HL-60 (cell line): ENCODE data around the gene PDE4B.

Source experiments
- CTCF ChIP-seq: IDR thresholded peaks from one replicate; pipeline ENCODE4 v1.5.1; 2011; ENCODE audit warnings: low read length, control low read depth, inconsistent platforms; ENCODE audit not compliant: insufficient read depth
- GABPA ChIP-seq: IDR thresholded peaks from 2 replicates; pipeline ENCODE4 v1.6.1; 2012; ENCODE audit warnings: low read depth
- POLR2AphosphoS5 ChIP-seq: IDR thresholded peaks from 2 replicates; pipeline ENCODE4 v1.6.1; 2012; ENCODE audit warnings: low read depth
- REST ChIP-seq: IDR thresholded peaks from 2 replicates; pipeline ENCODE4 v1.6.1; 2012; ENCODE audit warnings: low read depth; ENCODE audit not compliant: insufficient replicate concordance

GRCh38 chr1:66415281-66415680 is 622.6 kb downstream of the PDE4B start:
- TF ChIP-seq CTCF, result no peak
- TF ChIP-seq GABPA, result no peak
- TF ChIP-seq REST, result no peak
- no peak for TF ChIP-seq POLR2AphosphoS5
